22Rv1 (cell line): ENCODE measurements around the gene MYH14.

Source experiments
- H3K27ac ChIP-seq: fragments of 450-650 bp; 2 replicates; pipeline ENCODE4 v1.5.1; 2017
- CTCF ChIP-seq: fragments of 450-650 bp; IDR thresholded peaks from 2 replicates; pipeline ENCODE4 v1.5.1; 2017; ENCODE audit warnings: mild to moderate bottlenecking
- ZFX ChIP-seq: fragments of 450-650 bp; IDR thresholded peaks from 2 replicates; pipeline ENCODE4 v1.6.1; 2017; ENCODE audit warnings: antibody characterized with exemption, borderline replicate concordance

The MYH14 gene

GRCh38 chr19:50248826-50249225, 45.4 kb downstream of the MYH14 start:
- H3K27ac ChIP-seq: no peak overlapping the region
- TF ChIP-seq ZFX (no peak), CTCF (no peak)

GRCh38 chr19:50249636-50250035, 46.2 kb downstream of the MYH14 start:
- H3K27ac ChIP-seq: no peak overlapping the region
- TF ChIP-seq ZFX (no peak), CTCF (no peak)

- no peak overlapping the region for H3K27ac ChIP-seq
- TF ChIP-seq ZFX (no peak), CTCF (no peak)
Observed at GRCh38 chr19:50250450-50251136, 47.2 kb downstream of the MYH14 start.

GRCh38 chr19:50252111-50252886, 48.9 kb downstream of the MYH14 start:
- no peak for TF ChIP-seq ZFX
- TF ChIP-seq CTCF: peak; percentile 86

GRCh38 chr19:50252887-50253268, 49.5 kb downstream of the MYH14 start:
- TF ChIP-seq ZFX (no peak), CTCF (no peak)
- no peak overlapping the region for H3K27ac ChIP-seq

More at GRCh38 chr19:50252111-50252886, 48.9 kb downstream of the MYH14 start:
- H3K27ac ChIP-seq: no peak overlapping the region

GRCh38 chr19:50255115-50255514, 51.7 kb downstream of the MYH14 start:
- TF ChIP-seq ZFX: no peak
- peak; percentile 27 for TF ChIP-seq CTCF
- H3K27ac ChIP-seq: no peak overlapping the region

- TF ChIP-seq ZFX (no peak), CTCF (no peak)
- no peak overlapping the region for H3K27ac ChIP-seq
Observed at GRCh38 chr19:50257141-50257540, 53.7 kb downstream of the MYH14 start.
